Left lobe of liver (tissue), 2 donors: ENCODE results near the gene TMEM154. TPM values are rescaled to one million over a fixed set of nuclear protein-coding genes. Genes with fewer than 3 reads are reported as not detected.

Experiments
- ATAC-seq: fragments of 200-7000 bp; cut with Tn5 transposase; one replicate; pipeline ENCODE4 v1.9.1; 2020; ENCODE audit warnings: mild to moderate bottlenecking, moderate library complexity
- DNase-seq: peaks from one replicate; pipeline ENCODE4 v3.0.0-alpha.2; 2020; ENCODE audit warnings: low spot score
- total RNA-seq: library from RNA; stranded (reverse); gene quantifications from one replicate; pipeline ENCODE4 v1.2.1, GENCODE V29; 2021
- donor health status: DM: no; HTN: no; CAD: no; lungs with moderate emphysema.
- donor health status: DM: no; HTN: yes; CAD: no.

The TMEM154 gene
- total RNA-seq, 1 donor from 2014 or later = 2.1 TPM

DNA sequence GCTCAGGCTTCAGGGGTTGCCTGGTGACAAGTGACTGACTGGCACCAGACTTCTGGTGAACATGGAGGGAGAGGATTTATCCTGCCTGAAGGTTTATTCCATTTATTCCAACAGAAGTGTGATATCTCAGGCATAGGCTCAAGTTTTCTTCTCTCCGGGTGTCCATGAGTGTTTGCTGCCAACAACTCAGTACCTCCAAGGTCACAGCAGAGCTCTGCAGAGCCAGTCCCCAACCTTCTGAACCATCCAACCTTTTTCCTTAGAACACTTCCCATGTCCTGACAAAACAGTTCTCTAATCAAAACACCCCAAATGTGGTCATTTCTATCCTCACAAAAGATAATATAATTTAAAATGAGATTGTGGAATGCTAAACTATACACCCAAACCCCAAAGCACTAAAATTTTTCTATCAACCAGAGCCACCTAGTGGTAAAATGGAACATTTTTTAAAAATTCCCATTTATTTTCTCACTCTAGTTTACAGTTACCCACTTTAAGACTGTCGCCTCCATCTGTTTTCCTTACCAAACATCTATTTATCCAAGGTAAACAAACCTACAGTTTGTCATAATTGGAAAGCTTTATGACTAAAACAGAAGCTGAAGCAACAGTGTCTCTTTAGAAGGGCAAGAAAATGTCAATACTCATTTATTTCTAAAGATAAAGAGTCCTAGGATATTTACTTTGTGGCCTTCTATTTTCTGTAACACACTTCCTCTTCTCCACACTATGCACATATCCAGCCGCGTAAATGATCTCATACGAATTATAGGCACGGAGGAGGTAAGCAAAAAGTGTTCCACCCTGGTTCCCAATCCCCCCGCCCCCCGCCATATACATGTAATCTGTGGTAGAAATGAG is 39.5 kb downstream of the TMEM154 start:
- ATAC-seq (peak; percentile 76), DNase-seq (no peak)

DNA sequence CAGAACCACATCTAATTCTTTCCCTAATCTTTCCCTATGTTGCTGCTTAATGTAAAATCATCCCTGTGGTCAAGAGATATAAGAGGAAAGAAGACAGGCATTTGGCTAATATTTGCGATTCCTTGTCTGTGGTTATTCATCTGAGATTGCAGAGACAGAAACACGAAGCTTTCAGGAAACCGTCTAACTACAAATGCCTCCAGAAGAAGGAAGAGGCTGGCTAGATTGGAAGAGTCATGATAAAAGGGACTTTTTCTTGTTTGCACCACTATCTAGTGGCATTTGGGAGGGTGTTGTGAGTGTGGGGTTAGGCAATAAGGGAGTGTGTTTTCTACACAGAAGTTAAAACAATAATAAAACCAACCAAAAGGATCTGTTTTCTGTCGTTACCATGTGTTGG is 43.9 kb downstream of the TMEM154 start:
- ATAC-seq = no peak
- DNase-seq = no peak

DNA sequence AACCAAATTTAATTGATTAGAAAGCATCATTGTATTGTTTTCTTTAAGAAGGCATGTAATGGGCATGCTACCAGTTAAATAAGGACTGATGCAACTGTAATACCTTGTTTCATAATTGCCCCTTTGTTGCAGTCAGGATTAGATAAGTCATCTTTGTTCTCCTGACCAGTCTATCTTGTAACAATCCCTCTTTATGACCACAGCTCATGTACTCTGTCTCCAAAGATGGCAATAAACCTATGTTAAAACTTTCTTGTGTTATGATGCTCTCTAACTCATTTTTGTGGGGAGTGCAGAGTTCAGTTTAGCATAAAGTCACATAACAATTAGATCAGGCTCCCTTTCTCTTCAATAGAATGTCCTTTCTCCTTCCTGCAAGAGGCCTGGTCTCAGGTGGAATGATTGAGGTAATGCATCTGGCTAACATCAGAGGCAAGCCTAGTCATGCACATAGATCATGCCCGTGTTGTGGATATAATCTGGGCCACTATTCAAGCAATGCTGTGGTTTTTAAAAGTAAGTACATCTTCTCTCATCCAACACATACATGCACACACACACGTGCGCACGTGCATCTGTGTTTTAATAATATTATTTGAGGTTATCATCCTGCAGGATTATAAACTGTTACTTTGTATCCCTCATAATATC is 45.6 kb downstream of the TMEM154 start:
- no peak for ATAC-seq

DNA sequence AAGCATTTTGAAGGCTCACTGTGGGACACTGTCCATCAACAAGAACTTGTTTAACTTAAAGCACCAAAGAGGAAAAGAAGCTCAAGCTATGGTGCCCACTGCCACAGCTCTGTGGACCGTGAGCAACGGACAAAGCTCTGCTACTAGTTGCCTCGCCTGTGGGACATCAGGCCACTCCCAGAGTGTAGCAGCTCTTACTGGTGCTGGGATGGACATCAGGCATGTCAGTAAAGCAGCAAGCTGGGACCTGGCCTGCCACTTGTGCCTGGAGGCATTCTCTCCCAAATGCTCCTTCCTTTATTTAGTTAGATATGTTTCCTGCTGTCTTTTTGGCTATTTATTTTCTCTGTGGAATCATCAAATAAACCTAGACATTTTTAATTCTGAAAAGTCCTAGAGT is 46.7 kb downstream of the TMEM154 start:
- DNase-seq (no peak), ATAC-seq (no peak)

More for the DNA sequence above, 45.6 kb downstream of the TMEM154 start:
- DNase-seq = no peak

DNA sequence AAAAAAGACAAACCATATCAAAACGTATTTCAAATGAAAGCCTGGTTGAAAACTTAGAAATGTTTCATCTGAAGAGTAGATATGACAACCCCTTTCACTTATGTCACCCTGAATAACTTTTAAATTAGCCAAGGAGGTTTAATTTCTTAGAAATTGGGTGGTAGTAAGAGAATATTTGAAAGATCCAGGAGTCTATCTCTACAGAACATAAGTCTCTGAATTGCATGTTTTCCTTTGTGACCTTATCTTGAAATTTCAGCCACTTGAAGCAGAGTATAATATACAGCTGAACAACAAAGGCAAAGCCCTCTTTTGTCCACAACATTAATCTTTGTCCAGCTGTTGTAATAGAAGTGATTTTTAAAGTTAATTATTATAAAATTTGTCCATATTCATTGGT is 49.5 kb downstream of the TMEM154 start:
- ATAC-seq = no peak
- no peak for DNase-seq

DNA sequence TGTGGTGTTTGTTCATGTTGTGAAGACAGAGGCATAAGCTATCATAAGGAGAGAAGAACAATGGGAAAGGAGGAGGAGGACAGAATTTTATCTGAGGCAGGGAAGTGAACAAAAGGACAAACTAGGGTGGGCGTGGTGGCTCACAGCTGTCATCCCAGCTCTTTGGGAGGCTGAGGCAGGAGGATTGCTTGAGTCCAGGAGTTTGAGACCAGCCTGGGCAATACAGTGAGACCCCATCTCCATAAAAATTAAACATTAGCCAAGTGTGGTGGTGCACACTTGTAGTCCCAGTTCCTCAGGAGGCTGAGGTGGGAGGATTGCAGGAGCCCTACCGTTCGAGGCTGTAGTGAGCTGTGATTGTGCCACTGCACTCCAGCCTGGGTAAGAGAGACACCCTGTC is 49.9 kb downstream of the TMEM154 start:
- no peak for ATAC-seq

DNA sequence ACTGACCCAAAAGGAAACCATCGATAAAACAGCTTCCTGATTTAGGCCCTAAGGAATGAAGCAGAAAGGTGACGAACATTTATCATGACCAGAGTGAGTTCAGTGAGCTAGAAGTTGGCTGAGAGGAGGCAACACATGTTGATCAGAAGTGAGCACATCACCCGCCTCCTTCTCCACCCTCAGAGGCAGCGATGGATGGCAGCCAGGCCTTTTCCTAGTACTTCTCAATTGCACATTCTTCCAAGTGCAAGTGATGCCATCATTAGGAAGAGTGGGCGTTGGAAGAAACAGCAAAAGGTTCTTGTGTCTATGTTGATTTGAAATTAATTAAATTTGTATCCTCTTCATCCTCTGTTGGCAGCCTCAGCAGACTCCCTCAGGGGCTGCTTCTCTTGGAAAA is 51.7 kb downstream of the TMEM154 start:
- ATAC-seq = no peak
- DNase-seq = no peak

More for the DNA sequence above, 49.9 kb downstream of the TMEM154 start:
- no peak for DNase-seq

DNA sequence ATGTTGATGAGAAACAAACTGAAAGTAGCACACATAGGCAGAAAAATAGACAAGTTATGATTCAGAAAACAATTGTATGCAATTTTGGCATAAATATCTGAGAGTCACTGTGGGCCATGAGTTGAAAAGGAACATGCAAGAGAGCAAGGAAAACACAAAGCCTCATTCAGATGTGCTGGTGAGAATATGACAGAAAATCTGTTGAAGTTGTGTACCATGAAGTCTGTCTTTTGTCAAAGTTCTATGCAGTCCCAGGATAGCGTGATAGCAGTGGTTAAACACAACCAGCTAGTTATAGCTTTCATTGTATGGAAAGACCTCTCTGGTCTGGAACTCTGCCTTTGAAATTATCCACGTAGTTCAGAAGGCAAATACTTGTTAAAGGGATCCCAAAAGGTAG is 53.0 kb downstream of the TMEM154 start:
- ATAC-seq = no peak
- DNase-seq = no peak

DNA sequence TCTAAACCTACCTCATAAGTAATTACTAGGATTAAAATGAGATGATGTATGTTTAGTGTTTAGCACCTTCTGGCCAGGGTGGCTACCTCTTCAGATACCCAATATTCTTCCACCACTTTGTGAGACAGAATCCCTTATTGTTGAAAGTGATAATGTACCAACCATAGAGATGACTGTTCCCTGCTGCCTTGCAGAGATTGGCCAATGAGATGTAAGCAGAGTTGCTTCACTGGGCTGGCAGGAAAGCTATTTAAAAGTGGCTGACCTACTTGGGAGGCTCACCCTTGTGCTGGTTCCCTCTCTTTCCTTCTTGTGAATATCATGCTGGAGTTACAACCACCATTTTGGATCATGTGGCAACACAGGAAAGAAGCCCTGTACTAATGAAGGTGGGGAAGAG is 58.9 kb downstream of the TMEM154 start:
- DNase-seq = no peak
- no peak for ATAC-seq

DNA sequence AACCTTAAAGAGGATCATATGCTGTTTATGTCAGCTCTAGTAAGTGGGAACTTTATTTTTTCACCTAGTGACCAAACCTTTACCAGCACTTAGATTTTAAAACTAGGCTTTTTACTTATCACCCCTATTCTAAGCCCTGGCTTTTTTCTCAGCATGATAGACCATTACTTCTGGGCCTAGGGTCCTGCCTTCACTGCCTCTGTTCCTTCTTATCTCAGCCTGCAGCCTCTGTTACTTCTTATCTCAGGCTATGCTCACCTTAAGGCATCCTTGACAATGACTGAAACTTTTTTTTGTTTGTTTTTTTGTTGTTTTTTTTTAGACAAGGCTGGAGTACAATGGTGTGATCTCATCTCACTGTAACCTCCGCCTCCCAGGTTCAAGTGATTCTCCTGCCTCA is 59.6 kb downstream of the TMEM154 start:
- ATAC-seq (no peak), DNase-seq (no peak)

DNA sequence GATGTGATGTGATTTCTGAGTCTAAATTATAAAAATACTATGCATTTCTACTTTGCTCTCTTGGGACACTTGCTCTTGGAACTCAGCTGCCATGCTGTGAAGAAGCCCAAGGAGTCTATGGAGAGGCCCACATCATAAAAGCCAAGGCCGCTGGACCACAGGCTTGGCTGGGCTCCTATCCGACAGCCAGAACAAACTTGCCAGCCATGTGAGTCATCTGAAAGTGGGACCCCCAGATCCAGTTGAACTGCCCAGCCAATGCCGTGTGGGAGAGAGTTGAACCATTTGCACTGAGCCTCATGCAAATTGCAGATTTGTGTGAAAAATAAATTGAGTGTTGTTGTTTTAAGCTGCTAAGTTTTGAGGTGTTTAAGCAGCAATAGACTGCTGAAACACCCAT is 60.2 kb downstream of the TMEM154 start:
- no peak for ATAC-seq
- DNase-seq = no peak

DNA sequence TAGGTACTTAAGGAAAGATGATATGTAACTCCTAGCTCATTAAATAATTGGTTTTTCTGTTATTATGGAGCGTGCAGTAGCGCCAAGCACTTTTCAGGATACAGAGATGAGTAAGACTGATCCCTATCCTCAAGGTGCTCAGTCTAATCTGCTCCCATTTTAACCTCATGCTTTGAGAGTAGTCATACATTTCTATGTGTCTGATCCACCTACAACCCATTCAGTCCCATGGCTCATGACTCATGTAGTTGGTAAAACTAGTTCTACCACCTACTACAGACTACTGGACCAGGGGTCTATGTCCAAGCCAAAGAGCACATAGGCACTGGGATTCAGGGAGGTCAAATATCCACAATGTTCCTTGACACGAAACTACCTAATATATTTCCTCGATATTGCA is 60.8 kb downstream of the TMEM154 start:
- no peak for DNase-seq
- ATAC-seq = no peak

DNA sequence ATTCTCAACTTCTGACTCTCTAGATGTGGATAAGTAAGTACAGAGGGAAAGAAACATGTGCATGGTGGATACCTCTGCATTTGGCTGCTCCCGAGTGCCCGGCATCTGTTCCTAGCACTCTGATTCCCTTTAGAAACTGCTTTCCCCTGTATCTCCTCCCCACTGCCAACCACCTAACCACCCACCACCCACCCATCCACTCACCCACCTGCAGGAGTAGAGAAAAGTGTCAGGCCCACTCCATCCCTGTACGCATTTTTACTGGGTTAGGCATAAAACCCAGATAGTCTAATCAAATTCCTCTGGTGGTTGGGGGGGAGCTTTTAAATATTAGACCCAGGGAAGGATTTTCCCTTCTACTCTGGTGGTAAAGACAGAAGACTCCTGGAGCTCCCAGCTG is 63.0 kb downstream of the TMEM154 start:
- ATAC-seq = no peak
- no peak for DNase-seq

DNA sequence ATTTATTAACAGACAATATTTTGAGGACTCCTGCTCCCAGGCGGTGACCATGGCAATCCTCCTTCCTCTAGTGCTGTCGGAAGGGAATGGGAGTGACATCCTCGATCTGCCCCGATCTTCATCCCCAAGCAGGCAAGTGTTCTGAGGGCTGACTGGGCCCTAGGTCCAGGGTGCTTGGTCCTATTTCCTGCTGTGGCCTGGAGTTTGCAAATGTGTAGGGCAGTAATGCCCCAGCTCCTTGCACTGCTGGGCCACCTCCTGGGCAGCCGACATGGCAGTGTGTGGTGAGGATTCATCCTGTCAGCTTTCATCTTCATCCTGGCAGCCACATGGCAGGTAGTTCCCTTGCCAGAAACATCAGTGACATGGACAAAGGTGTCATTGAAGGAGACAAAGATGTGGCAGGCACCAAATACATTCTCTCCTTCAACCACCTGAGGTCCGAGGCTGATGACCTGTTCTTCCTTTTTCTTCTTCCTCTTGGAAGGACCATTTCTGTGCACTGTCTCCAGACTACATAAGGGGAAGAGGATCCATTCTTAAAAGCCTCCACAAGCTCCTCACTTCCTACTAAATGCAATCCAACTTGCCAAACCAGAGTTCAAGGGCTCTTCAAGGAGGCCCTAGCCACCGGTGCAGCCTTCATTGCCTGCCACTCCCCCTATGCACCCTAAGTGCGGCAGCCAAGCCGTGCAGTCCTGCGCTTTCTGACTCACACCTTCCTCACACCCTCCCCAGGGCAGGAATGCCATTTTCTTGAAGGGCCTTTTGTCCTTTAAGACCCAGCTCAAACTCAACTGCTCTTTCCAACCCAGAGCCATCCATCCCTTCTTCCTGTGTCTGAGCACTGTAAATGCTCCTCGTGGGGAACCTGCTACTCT is 65.7 kb downstream of the TMEM154 start:
- no peak for DNase-seq
- no peak for ATAC-seq

DNA sequence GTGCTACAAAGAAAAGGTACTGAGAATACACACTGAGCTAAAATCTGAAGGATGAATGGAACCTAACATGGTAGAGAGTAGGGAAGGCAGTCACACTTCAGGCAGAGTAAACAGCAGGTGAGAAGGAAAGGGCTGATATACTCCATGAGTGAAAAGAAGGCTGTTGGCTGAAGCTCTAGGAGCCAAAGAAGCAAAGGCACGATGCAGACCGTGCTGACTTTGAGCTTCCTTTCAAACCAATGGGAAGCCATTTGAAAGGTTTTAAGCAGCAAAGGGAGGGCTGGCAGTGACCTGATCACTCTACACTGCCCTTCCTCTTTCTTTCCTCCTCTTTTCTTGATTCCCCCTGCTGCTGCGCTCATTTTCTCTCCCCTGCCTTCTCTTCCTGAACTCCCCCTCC is 66.4 kb downstream of the TMEM154 start:
- no peak for ATAC-seq
- DNase-seq = no peak

DNA sequence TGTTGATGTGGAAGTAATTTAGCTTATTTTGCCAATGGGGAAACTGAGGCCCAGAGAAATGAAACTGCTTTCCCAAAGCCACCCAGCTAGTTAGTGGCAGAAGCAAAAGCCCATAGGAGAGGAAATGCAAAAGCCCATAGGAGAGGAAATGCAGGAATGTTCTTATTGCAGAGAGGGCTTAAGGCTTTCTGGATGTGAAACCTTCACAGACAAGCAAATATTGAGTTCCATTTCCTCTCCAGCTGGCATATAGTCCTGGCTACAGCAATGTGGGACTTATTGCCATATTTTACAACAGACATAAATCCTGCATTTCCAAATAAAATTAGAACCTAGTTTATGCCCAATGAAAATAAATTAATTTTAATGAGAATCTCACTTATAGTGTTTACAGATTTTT is 69.7 kb downstream of the TMEM154 start:
- ATAC-seq = no peak

DNA sequence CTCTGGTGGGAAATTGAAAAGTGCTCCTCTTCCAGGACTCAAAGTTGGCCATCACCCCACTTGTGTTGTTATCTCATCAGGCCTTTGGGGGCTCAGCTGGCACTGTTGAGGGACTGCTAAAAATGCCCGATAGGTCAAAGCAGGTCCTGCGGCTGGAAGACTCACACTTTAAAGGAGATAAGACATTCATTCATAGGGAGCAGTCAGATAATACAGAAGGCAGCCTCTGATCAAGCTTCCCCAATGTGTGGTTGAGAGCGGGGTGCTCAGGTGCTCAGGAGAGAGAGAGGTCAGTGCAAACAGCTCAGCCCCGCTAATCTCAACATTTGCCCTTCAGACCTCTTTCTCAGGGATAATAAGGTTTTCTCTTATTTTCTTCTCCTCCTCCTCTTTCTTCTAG is 70.3 kb downstream of the TMEM154 start:
- DNase-seq = no peak
- no peak for ATAC-seq

More for the DNA sequence above, 69.7 kb downstream of the TMEM154 start:
- DNase-seq = no peak

DNA sequence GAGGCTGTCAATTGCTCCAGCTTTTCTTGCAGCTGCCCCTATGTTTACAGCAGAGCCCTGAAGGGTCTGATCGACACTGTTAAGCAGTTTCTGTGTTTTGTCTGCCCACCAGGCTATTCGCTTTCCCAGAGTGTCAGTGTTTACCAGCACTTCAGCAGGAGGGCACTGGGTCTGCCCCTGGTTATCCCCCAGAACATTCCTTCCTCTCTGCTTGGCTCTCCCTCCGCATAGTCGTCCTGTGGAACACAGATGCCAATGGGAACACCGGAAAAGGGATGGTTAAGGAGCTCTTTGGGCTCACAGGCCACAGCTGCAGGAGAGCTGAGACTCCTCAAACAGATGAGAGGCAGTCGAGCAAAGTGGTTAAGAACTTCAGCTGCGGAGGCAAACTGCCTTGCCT is 72.6 kb downstream of the TMEM154 start:
- no peak for ATAC-seq
- DNase-seq = no peak

DNA sequence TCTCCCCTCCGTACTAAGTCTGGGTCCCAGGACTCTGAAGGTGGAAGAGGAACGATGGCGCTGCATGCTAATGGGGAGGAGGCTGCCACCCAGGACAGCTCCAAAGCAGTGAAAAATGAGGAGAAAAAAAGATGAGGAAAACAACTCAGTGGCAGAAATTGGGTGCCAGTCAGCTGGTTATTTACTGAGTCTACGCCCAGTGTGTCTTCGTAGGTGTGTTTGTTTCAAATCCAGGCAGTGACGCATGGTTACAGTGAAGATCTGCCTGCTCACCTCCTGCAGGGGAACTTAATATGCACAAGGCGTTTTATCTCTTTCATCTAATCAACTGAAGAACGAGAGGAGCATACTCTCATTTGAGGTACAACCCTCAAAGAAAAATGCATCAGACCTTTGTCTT is 73.0 kb downstream of the TMEM154 start:
- DNase-seq (no peak), ATAC-seq (no peak)

DNA sequence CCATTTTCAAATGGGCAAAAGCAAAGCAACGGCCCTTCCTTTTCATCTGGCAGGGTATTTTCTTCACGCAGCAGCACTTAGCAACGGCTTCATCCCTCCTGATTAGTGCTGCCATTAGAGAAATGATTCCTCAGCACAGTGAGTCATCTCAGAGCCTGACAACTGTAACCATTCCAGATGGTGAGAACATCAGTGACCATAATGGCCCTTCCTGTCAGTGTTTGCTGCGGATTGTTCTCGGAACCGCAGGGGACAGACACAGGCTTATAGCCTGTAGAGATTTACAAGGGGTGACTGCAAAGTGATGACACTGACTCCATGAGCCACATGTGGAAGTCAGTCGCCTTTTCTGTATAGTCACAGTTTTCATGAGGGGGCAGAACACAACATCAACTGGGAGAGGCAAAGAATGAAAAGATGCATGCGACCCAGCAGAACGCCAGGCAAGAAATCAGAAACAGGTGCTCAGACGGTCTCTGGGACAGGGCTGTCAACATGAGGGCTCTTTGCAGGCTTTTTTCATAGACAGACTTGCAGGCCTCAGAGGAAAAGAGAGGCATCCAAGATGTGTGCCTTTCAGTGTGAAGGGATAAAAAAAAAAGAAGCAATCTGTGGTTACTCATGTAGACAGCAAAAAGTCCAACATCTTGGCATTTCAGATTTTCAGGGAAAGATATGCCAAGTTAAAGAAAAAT is 74.0 kb downstream of the TMEM154 start:
- DNase-seq (no peak), ATAC-seq (no peak)

DNA sequence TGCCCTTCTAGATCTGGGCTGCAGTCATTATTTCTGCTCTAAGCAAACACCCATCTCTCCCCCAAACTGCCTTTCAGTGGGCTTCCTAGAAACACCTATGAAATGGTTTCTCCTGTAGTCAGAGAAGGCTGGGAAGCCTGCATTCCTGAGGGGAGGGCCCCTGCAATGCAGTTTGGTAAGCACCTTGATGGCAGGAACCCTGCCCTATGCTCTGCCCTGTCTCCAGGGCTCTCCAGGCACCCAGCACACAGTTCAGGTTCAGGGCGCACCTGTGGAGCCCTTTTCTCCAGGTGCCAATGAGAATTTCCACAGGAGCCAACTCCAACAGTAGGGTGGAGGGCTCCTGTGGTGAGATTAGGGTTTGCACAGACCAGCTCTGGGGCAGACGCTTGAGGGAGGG is 74.8 kb downstream of the TMEM154 start:
- DNase-seq (no peak), ATAC-seq (no peak)
